ENCODE results near the gene ANKRD33B.

Gene ANKRD33B

DNA sequence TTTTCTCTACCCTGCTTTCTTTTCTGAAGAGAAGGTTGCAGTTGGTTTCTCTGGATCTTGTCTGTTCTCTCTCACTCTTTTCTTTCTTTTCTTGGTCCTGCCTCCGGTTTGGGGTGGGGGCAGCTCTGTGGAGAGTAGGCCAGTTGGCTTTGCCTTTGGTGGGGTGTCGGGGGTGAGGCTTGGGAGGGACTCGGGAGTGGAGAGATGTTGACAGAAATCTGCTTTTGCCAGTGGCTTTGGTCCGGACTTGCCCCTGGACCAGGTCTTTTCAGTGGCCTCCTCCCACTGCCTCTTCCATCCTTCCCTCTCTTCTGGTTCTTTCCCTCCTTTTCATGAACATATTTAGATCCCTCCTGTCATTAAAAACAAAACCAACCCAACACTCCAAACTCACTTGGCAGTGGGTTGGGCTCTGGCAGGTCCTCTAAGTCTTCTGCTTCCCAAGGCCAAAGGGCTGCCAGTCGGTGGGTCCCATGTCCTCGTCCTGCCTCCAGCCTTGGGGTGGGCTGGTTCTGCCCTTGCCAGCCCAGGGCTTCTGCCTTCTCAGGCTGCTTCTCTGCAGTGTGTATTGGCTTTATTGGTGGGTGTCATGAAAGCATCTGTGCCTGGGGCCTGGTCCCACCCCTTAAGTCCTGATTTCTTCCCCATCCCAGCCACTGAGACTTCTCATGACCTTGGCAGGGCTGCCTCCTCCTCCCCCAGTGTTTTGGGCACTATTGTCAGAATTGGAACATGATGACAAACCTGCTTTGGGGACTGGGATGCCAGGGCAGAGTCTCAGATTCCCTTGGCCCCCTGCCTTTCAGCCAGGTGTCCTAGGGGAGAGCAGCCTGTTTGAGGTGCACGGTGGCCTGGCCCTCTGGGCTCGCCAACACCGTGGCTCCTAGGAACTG, 16.9 kb downstream of the ANKRD33B start:
- no peak for DNase-seq

DNA sequence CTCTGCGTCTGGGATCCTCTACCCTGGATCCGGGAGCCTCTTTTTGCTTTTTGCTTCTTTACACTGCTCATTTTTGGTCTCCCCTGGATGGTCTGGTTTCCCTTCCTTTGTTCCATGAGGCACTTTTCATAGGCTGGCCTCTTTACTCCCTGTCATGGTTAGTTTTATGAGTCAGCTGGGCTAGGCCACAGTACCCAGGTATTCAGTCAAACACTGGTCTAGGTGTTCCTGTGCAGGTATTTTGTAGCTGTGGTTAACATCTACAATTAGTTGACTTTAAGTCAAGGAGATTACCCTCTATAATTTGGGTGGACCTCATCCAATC, 17.5 kb downstream of the ANKRD33B start:
- DNase-seq = no peak

DNA sequence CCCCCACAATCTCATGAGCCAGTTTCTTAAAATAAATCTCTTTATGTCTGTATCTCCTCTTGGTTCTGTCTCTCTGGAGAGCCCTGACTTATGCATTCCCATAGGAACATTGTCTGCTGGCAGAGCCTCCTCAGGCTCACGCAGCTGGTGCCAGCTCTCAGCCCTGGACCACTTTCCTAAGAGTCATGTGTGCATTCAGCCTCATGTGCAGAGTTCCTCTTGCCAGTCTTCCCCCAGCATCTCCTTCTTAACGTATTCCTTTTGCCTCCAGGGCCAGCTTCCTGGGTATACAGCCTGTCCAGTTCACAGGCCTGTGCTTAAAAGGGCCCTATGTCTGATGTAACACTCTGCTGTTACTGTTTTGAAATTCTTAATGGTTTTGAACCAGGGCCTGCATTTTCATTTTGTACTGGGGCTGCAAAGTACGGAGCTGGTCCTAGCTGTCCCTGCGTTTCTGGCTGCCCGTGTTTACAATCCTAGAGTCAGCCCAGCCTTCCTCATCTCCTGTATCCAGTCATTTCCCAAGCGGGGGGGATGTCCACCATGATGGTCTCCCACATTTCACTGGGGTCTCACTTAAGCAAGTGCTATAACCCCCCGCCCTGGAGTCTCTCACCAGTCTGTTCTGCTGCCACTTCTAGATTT, 18.1 kb downstream of the ANKRD33B start:
- DNase-seq = no peak

DNA sequence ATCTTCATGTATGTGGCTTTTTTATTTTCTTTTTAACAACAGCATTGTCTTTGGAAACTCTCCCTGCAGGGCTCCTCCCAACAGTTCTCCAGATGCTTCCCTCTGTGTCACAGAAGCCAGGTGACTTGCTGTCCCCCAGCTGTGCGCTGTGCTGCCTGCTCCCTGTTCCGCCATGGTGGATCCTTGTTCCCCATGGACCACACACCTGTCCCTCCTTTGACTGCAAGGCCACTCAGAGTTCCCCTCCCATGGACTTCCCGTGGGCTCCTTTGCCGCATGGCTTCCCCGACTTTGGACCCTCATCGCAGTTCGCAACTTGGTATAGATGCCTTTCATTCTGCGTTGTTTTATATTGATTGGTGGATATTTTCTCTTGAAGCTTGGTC, 18.6 kb downstream of the ANKRD33B start:
- no peak for DNase-seq

DNA sequence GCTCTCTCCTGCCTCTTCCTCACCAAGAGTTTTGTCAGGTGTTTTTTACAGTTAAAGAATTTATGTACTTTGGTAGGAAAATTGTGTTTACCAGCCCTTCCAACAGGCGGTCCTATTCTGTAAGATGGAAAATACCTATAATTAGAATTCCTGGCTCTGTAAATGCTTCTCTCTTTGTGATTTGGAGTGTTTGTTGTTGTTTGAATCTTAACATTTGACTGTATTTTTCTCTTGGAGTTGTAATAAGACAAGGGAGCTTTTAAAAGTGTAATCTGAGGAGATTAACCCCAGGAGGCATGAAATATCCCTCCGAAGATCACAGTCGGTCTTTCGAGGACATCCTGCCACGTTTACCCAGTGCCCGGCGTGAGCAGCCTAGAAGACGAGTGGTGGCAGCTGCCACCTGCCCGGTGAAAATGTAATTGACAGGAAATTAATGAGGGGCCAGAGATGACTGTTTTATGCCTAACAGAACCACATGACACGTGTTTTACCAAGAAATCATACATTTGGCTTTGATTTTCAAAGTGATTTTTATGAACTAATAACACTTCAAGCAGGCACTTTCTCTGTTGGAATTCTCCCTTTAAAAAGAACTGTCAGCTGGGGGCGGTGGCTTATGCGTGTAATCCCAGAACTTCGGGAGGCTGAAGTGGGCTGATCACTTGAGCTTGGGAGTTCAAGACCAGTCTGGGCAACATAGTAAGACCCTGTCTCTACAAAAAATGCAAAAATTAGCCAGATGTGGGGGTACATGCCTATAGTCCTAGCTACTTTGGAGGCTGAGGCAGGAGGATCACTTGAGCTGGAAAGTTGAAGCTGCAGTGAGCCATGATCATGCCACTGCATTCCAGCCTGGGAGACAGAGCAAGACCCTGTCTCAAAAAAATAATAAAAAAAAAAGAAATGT, 20.0 kb downstream of the ANKRD33B start:
- no peak for DNase-seq

DNA sequence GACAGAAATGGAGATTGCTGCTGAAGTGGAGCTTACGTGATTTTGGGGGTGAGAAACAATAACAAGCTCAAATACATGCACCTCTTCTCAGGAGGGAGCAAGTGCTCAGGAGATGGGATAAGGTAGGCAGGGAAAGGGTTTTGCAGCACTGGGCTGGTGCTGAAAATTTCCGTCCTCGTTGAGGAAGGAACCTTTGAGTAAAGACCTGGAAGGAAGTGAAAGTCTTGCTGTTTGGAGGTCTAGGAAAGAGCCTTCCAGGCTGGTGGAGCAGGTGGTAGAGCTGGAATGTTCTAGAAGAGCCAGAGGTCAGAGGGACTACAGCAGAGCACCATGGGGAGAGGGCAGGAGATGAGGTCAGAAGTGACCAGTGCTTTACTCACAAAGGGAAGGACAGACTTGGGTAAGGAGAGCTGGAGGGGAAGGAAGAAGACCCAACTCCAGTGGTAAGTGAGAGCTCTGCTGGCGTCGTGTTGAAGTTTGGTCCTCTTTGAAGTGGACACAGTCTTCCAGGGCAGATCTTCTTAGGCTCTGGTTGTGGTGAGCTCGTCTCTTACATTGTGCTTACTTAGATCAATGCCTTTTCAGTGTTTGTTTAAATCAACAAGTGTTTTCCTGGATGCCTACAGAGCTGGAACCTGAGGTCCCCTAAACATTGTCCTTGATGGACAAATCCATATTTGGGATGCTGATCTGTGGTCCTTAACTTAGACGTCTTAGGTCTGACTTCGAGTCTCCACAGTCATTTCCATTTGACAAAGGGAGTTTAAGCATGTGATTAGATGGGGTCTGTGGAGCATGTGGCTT, 21.0 kb downstream of the ANKRD33B start:
- DNase-seq = no peak

DNA sequence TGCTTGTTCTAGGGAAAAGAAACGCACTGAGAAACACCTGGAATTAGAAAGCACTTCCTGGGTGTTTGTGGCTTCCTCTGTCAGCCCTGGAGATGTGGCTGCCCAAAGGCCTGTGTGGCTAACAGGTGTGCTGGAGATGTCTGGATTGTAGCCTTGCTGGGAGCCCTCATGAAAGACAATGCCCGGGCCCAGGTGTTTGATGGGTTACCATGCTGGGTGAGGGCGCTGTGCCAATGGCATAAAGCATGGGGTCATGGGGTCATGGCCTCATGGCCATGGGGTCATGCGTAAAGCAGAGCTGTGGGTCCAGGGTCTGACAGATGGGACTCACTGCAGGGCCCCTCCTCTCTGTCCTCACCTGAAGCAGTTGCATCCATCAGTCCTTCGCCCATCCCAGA, 21.6 kb downstream of the ANKRD33B start:
- DNase-seq = no peak

DNA sequence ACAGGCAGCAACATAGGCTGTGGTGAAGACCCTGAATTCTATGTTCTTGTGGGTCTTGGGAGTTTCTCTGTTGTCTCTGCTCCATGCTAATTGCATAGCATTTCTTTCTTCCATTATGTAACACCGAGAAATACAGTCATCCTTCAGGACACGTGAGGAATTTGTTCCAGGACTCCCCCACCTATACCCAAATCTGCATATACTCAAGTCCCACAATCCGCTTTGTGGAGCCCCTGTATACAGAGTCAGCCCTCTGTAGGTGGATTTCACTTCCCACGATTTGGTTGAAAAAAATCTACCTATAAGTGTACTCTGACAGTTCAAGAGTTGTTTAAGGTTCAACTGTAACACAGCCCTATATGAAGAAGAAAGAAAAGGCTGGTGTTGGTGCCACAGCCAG, 22.1 kb downstream of the ANKRD33B start:
- DNase-seq = no peak

DNA sequence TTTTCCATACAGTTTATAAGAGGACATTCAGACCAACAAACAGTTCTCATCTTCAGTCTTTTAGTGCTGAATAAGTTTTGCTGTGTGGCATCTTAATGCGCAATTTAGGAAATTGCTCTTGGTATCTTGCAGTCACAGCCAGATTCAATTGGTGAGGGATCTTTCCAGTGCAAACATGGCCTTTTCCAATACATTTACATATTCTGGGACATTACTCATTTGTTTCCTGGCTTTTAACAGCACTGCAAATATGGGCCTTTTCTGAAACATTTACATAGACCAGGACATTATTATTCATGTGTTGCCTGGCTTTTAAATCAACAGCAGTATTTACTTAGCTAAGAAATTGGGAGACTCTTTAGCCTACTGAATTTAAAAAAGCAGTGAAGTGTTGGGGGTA, 22.7 kb downstream of the ANKRD33B start:
- no peak for DNase-seq

DNA sequence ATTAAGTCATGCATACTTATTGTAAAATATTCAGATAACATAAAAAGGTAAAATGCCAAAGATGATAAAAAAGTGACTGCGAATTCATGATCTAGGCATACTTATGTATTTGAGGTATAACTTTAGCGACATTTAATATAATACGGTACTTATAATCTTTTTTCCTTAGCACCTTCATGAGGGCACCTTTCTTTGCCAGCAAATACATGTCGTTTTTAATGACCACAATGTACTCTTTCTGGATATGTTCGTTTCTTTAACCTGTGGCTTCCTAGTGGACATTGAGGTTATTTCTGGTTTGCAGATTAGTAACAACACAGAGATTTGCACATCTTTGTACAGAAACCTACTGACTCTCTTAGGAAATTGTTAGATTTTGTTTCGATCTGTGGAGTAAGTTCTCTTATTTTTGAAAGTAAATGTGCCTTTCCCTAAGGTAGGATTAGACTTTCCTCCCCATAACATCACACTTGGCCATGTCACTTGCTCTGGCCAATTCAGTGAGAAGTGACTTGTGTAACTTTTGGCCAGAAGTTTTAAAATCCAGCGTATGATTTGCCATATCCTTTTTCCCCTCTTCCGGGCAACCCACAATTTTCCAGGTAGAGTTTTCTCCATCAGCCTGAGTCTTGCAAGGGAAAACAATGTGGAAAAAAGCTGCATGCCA, 24.4 kb downstream of the ANKRD33B start:
- no peak for DNase-seq

DNA sequence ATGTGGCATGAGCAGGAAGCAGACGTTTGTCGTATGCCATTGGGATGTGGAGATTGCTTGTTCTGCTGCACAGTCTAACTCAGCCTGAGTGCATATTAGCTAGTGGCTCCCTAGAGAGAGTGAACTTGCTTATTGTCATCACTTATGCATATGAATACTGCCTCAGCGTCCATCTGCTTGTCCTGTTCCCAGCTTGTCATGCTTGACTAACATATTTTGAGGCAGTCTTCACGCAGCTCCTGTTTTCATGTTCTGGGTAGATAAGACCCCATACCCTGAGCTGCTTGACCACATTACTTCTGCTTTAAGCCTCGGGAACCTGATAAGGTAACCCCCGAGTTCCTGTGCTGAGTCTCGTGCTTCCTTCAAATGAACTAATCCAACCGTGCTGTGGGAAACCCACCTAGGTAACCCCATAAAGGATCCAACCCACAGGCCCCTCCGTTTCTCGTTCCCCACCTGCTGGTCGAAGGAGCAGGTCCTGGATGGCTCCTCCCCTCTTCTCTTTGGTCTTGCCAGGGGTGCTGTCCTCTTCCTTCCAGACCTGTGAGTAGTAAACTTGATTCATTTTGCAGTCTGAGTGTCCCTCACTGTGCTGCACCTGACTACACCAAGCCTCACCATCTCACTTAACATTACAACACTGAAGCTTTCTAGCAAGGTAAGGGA, 25.0 kb downstream of the ANKRD33B start:
- no peak for DNase-seq

DNA sequence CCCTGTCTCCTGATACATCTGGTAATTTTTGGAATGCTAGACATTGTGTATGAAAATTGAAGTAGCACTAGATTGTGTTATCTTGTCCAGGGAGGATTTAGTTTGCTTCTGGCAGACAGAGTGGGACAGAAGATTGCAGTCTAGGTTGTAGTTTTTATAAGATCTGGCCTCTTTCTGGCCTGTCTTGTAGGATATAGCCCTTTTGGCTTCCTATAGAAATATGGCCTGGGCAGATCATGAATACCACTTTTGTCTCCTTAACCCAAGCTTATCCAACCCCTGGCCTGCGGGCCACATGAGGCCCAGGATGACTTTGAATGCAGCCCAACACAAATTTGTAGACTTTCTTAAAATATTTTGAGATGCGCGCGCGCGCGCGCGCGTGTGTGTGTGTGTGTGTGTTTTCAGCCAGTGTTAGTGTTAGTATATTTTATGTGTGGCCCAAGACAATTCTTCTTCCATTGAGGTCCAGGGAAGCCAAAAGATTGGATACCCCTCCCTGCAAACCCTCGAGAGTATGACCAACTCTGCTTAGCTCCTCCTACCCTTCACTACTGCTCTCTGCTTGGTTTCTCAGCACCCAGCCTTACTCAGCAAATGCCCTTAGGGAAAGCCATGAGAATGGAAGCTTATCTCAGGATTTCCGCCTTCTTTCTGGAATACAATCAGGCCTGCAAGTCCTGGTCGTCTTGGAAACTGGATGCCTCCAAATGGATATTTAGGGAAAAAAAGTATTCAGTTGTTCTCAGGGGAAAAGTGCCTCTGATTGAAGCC, 26.5 kb downstream of the ANKRD33B start:
- no peak for DNase-seq

DNA sequence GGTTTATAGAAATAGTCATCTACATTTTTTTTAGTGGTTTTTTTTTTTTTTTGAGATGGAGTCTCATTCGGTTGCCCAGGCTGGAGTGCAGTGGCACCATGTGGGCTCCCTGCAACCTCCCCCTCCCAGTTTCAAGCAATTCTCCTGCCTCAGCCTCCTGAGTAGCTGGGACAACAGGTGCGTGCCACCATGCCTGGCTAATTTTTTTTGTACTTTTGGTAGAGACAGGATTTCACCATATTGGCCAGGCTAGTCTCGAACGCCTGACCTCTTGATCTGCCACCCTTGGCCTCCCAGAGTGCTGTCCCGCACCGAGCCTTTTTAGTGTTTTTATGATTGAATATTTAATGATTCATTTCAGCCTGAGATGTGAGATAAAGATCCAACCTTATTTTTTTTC, 27.3 kb downstream of the ANKRD33B start:
- no peak for DNase-seq

DNA sequence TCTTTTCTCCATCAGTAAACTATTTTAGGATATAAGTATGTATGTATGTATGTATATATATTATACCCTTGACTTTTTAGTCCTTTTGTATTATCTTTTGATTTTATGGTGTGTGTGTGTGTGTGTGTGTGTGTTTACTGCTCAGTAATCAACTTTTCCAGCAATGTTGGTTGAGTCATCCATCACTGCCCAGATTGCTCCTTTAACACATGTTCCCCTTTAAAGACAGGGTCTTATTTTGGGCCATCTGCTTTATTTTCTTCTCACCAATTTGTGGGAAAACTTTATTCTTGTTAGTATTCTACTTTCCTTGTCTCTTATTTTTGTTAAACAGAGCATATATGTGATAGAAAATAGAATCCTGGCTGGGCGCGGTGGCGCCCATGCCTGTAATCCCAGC, 28.1 kb downstream of the ANKRD33B start:
- no peak for DNase-seq

DNA sequence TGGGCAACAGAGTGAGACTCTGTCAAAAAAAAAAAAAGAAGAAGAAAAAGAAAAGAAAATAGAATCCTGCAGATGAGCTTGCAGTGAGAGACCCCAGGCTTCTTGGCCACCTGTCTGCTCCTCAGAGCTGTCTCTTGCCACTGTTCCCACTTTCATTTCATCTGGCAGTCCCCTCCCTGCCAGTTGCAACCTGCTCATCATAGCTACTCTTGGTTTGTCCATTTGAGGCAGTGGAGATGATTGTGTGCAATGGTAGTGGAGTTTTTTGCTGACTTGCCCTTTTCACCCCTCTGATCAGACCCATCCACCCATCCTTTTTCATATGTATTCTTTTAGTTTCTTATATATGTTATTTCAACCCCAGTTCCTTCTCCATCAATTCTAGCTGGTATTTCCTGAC, 28.7 kb downstream of the ANKRD33B start:
- DNase-seq = no peak

DNA sequence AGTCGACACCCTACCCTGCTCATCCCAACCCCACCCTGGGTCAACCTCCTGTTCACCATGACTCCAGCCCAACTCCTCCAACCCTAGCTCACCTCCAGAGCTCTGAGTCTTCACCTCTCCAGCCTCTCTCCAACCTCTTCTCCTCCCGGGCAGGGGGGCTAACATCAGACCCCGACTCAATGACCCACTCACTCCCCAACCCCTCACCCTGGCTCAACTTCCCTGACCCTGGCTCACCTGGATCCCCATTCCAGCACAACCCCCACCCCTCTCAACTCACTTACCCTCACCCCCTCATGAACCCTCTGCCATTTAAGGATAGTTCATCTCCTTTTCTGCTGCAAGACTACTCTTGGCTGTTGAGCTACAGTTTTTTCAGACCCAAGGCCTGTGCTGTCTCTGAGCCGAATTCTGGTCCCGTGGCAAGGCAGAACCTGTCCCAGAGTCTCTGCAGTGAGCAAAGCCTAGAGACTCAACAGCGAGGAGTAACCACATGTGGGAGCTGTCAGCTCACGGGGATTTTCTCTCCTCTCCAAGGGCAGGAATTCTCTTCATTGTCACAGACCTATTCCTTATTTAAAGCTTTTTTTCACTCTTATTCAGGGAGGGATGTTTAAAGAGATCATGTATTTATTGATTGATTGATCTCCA, 29.8 kb downstream of the ANKRD33B start:
- DNase-seq = no peak

DNA sequence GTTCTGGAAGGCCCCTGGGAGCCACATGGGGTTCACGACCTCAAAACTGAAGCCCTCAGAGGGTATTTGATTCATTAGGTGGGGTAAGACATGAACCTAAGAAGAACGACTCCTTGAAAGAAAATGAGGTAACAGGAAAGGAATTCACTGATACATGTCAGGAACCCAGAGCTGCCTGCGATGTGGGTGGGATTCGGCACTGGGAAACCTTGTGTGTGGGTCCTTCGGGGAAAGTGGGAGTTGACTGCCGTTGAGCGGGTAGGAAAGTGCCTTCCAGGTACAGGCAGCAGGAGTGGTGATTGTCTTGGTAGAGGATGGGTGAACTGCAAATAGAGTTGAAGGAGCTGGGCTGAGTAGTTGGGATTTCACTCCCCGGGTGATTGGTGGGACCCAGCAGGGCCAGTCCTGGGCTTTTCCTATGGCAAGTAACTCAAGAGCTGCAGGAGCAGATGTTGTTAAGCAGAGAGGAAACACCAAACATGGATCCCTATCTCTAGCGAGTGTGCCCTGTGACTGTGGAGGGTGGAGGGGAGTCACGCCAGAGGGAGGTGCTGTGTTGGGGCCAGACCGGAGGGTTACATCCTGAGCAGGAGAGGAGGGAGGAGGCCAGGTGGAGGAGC, 30.8 kb downstream of the ANKRD33B start:
- no peak for DNase-seq

DNA sequence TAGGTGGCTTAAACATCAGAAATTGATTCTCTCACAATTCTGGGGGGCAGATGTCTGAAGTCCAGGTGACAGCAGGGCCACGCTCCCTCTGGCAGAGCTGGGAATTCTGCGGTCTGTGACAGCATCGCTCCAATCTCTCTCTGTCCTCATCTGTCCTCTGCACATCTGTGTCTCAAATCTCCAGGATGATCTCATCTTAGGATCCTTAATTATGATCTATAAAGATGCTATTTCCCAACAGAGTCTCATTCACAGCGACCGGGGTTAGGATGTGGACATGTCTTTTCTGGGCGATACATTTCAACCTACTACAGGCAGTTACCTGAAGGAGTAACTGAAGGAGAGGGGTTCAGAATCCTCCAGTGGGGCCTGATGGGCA, 31.4 kb downstream of the ANKRD33B start:
- DNase-seq = no peak

DNA sequence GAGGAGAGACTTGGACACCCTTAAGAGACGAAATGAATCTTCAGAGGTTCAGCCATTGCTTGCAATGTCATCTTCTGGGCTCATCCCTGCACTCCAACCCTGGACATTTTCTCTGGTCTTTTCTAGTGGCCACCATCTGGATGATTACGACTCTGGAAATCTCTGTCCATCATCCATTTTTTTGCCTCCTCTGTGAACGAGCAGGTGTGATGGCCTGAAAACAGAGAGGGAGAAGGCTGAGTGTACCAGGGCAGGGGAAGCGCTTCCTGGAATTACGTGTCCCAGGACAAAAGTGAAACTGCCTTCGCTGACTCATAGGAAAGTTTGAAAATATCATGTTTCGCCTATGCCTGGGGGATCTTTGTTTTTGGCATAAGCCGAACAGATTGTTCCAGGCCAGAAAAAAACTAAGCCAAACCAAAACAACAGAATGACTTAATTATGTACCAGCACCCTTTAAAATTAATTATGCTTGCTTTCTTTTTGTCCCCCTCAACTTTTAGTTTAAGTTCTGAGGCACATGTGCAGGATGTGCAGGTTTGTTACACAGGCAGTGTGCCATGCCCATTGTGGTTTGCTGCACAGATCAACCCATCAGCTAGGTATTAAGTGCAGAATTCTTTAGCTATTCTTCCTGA, 31.9 kb downstream of the ANKRD33B start:
- DNase-seq = no peak
